GM18502 (cell line): ENCODE results near the gene MCC.

Source experiments
- ATAC-seq: cut with Tn5 transposase; IDR thresholded peaks from one replicate; pipeline ENCODE4 v1.9.1; 2021; ENCODE audit warnings: mild to moderate bottlenecking; ENCODE audit not compliant: unreplicated experiment, poor library complexity

The MCC gene

GRCh38 chr5:113027431-113027830 lies 460.8 kb downstream of the MCC start:
- ATAC-seq = no peak

GRCh38 chr5:113027015-113027414 lies 461.2 kb downstream of the MCC start:
- ATAC-seq = no peak

GRCh38 chr5:113026211-113026610 lies 462.0 kb downstream of the MCC start:
- ATAC-seq = no peak

- no peak for ATAC-seq
These were observed 462.7 kb downstream of the MCC start for GRCh38 chr5:113025596-113025995.

- ATAC-seq = no peak
These were observed 464.1 kb downstream of the MCC start for GRCh38 chr5:113024076-113024697.

- ATAC-seq = peak; percentile 71
These were observed 465.6 kb downstream of the MCC start for GRCh38 chr5:113022661-113023060.

GRCh38 chr5:113020461-113021273 lies 467.6 kb downstream of the MCC start:
- ATAC-seq = no peak

- no peak for ATAC-seq
These were observed 470.2 kb downstream of the MCC start for GRCh38 chr5:113017881-113018635.

- no peak for ATAC-seq
These were observed 482.8 kb downstream of the MCC start for GRCh38 chr5:113005454-113005853.

GRCh38 chr5:113003763-113004162 lies 484.5 kb downstream of the MCC start:
- ATAC-seq = no peak

- ATAC-seq = no peak
These were observed 485.8 kb downstream of the MCC start for GRCh38 chr5:113002423-113002822.

GRCh38 chr5:113000466-113000865 lies 487.8 kb downstream of the MCC start:
- ATAC-seq = no peak

GRCh38 chr5:112998296-112998695 lies 490.0 kb downstream of the MCC start:
- no peak for ATAC-seq

GRCh38 chr5:112996830-112997374 lies 491.4 kb downstream of the MCC start:
- no peak for ATAC-seq

- peak; percentile 82 for ATAC-seq
These were observed 492.3 kb downstream of the MCC start for GRCh38 chr5:112995764-112996618.

GRCh38 chr5:112986224-112986623 lies 502.0 kb downstream of the MCC start:
- ATAC-seq = no peak

GRCh38 chr5:112983363-112983762 lies 504.9 kb downstream of the MCC start:
- ATAC-seq = no peak

GRCh38 chr5:112979723-112980122 lies 508.5 kb downstream of the MCC start:
- ATAC-seq = no peak

- ATAC-seq = no peak
These were observed 509.4 kb downstream of the MCC start for GRCh38 chr5:112978836-112979235.

- no peak for ATAC-seq
These were observed 510.8 kb downstream of the MCC start for GRCh38 chr5:112977440-112977861.
